Sigmoid colon (tissue), 4 donors: ENCODE data around the gene DNPEP.

Experiments used
- POLR2AphosphoS5 ChIP-seq, 4 donors: sonication (generic); formaldehyde crosslinking; IDR thresholded peaks; one replicate each; pipeline ENCODE4 v1.6.1; 2017; ENCODE audit warnings: antibody characterized with exemption in 4 of 4
- TF ChIP-seq, protein P1 (sequence below), 4 experiments: fragments of 450-650 bp in 3 of 4; fragments of 200-600 bp in 1 of 4; IDR thresholded peaks; one replicate each; pipeline ENCODE4 v1.5.1; 2016 to 2019; ENCODE audit warnings: antibody characterized with exemption in 4 of 4, mild to moderate bottlenecking in 3 of 4, moderate library complexity in 2 of 4

DNA sequence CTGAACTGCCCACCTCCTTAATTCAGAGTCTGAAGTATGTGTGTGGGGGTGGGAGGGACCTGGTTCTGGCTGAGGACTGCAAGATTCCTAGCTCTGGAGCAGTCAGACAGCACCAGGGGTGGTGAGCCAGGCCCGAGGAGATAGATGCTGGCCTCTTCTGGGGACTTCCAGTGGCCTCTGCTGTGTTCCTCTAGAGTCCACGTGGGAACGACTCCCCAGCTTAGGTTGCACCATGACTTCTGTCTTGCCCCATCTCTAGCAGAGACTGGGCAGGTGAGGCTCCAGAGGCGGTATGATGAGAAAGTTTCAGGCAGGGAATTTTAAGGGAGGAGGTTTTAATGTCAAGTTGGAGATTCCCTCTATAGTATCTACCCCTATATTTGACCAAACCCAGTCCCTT is 33.1 kb downstream of the DNPEP start:
- TF ChIP-seq, protein P1, sequence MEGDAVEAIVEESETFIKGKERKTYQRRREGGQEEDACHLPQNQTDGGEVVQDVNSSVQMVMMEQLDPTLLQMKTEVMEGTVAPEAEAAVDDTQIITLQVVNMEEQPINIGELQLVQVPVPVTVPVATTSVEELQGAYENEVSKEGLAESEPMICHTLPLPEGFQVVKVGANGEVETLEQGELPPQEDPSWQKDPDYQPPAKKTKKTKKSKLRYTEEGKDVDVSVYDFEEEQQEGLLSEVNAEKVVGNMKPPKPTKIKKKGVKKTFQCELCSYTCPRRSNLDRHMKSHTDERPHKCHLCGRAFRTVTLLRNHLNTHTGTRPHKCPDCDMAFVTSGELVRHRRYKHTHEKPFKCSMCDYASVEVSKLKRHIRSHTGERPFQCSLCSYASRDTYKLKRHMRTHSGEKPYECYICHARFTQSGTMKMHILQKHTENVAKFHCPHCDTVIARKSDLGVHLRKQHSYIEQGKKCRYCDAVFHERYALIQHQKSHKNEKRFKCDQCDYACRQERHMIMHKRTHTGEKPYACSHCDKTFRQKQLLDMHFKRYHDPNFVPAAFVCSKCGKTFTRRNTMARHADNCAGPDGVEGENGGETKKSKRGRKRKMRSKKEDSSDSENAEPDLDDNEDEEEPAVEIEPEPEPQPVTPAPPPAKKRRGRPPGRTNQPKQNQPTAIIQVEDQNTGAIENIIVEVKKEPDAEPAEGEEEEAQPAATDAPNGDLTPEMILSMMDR (IDR thresholded peaks at IDR 0.05), result no peak
- no peak for TF ChIP-seq POLR2AphosphoS5 (IDR thresholded peaks at IDR 0.05)
